IPS-15b (cell line): ENCODE data around the gene MFF.
A peak's percentile ranks its signal among the peaks of the same experiment; 100 is the strongest.

Source experiments
- H3K27me3 ChIP-seq: one replicate; pipeline ENCODE4 v1.6.1; 2013; ENCODE audit warnings: low read length; ENCODE audit not compliant: control insufficient read depth, insufficient read depth
- H3K36me3 ChIP-seq: one replicate; pipeline ENCODE4 v1.6.1; 2013; ENCODE audit warnings: low read length; ENCODE audit not compliant: control insufficient read depth, insufficient read depth
- H3K4me1 ChIP-seq: one replicate; pipeline ENCODE4 v1.6.1; 2013; ENCODE audit warnings: mild to moderate bottlenecking, low read length; ENCODE audit not compliant: control insufficient read depth, insufficient read depth
- H3K4me3 ChIP-seq: one replicate; pipeline ENCODE4 v1.5.1; 2013; ENCODE audit warnings: low read depth, low read length
- H3K9ac ChIP-seq: one replicate; pipeline ENCODE4 v1.6.1; 2013; ENCODE audit warnings: low read depth, mild to moderate bottlenecking, low read length
- H3K9me3 ChIP-seq: one replicate; pipeline ENCODE4 v1.6.1; 2013; ENCODE audit warnings: mild to moderate bottlenecking, low read length; ENCODE audit not compliant: control insufficient read depth, insufficient read depth

Gene MFF

DNA sequence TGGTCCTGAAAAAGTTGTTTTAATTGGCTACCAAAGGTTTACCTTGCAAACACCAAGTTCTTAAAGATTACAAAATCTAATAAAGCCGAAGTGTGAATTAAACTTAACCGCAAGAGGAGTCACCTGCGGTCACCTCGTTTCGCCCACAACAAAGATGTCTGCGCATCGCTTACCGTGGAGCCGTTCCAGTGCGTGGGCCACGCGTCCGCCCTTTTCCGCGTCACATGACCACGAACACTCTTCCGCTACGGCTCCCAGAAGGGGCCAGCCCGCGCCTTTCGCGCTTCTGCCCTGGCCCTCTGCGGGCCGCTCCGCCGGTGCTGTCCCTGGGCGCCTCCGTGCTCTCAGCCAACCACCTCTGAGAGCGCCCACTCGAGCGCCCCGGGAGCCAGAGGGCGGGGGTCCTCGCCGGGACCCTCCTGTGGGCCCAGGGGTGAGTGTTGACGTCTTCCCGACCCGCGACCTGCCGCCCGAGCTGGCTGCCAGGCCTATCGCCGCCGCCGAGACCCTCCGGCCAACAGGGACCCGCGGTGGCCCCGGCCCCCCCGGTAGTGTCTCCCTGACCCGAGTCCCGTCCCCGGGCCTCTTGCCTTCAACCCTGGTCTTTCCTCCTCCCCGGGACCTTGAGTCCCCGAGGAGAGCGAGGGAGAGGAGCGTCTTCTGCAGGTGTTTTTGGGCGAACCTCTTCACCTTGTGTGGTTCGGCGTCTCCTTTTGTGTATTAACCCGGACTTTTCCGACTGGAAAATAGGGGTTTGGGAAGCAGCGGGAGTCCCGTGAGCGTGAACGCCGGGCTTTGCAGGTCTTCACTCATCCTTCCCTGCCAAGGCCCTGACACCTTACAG, at the start of gene MFF:
Gene MFF (plus strand): TSS at position 257 of the 844 bp plus-strand sequence. CDS start 5,415 bp downstream, outside the sequence.
- H3K36me3 ChIP-seq, result no peaks in the 10 kb centered on the region
- H3K27me3 ChIP-seq, result no peaks in the 10 kb centered on the region
- peaks cover 20% of the 10 kb centered on the region for H3K4me1 ChIP-seq
- H3K9me3 ChIP-seq, result no peaks in the 10 kb centered on the region
- peak within 1 kb of the TSS; percentile 88 for H3K4me3 ChIP-seq
- peak within 1 kb of the TSS; percentile 50 for H3K9ac ChIP-seq

- no peaks in the 10 kb centered on the region for H3K36me3 ChIP-seq
- no peaks in the 10 kb centered on the region for H3K4me1 ChIP-seq
- no peak overlapping the region for H3K9ac ChIP-seq
- H3K9me3 ChIP-seq, result no peaks in the 10 kb centered on the region
- H3K4me3 ChIP-seq, result no peak overlapping the region
- H3K27me3 ChIP-seq, result no peaks in the 10 kb centered on the region
Measured at GRCh38 chr2:227280895-227281294, 44.2 kb upstream of the MFF start.

- no peaks in the 10 kb centered on the region for H3K36me3 ChIP-seq
- no peak overlapping the region for H3K4me3 ChIP-seq
- no peak overlapping the region for H3K9ac ChIP-seq
- H3K4me1 ChIP-seq, result no peaks in the 10 kb centered on the region
- H3K9me3 ChIP-seq, result no peaks in the 10 kb centered on the region
- H3K27me3 ChIP-seq, result no peaks in the 10 kb centered on the region
Measured at GRCh38 chr2:227285741-227286236, 39.3 kb upstream of the MFF start.

- no peaks in the 10 kb centered on the region for H3K36me3 ChIP-seq
- no peak overlapping the region for H3K9ac ChIP-seq
- H3K4me3 ChIP-seq, result no peak overlapping the region
- no peaks in the 10 kb centered on the region for H3K27me3 ChIP-seq
- H3K4me1 ChIP-seq, result no peaks in the 10 kb centered on the region
- no peaks in the 10 kb centered on the region for H3K9me3 ChIP-seq
Measured at GRCh38 chr2:227287771-227288170, 37.3 kb upstream of the MFF start.

DNA sequence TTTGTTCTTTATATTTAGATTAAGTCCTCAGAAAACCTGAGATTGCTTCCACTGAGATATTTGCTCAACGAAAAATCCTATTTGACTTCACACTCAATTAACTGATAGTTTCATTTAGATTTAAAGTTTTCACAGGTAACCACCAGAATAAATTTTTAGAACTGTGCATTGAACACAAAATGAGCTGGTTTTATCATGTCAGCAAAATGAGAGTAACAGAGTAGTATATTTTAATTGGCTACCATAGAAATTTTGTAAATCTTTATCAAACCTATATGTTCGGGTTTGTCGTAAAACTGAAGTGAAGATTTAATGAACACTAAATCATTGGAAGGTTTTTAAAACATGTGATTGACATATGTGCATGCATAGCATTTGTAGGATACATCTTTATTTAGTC, 32.7 kb upstream of the MFF start:
- H3K4me3 ChIP-seq, result no peak overlapping the region
- no peaks in the 10 kb centered on the region for H3K27me3 ChIP-seq
- no peaks in the 10 kb centered on the region for H3K36me3 ChIP-seq
- H3K4me1 ChIP-seq, result no peaks in the 10 kb centered on the region
- H3K9me3 ChIP-seq, result no peaks in the 10 kb centered on the region
- no peak overlapping the region for H3K9ac ChIP-seq

GRCh38 chr2:227293531-227293930, 31.5 kb upstream of the MFF start:
- Histone ChIP-seq H3K27me3 (no peaks in the 10 kb centered on the region), H3K4me1 (no peaks in the 10 kb centered on the region), H3K9ac (no peak overlapping the region), H3K36me3 (no peaks in the 10 kb centered on the region), H3K4me3 (no peak overlapping the region), H3K9me3 (no peaks in the 10 kb centered on the region)

DNA sequence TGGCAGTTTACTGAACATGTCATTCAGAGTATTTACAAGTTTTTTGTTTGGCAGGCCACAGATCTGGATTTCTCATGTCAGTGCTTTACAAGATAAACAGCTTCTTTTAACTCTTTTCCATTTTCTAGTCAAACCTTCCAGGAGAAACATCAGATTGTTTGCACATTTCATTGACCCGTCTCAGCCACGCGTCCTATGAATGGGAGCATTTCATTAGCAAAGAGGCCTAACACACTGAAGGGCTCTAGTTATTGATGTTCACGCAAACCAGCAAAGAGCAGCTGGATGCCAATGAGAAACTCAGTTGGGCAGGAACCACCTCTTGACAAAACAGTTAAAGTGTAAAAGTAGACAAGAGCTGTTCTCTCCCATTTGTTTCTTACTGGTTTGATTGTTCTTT, 29.2 kb upstream of the MFF start:
- H3K27me3 ChIP-seq, result no peaks in the 10 kb centered on the region
- no peaks in the 10 kb centered on the region for H3K9me3 ChIP-seq
- H3K4me1 ChIP-seq, result no peaks in the 10 kb centered on the region
- H3K9ac ChIP-seq, result no peak overlapping the region
- H3K36me3 ChIP-seq, result no peaks in the 10 kb centered on the region
- H3K4me3 ChIP-seq, result no peak overlapping the region

GRCh38 chr2:227296671-227297405, 28.2 kb upstream of the MFF start:
- Histone ChIP-seq H3K9ac (no peak overlapping the region), H3K27me3 (no peaks in the 10 kb centered on the region), H3K36me3 (no peaks in the 10 kb centered on the region), H3K9me3 (no peaks in the 10 kb centered on the region), H3K4me3 (no peak overlapping the region), H3K4me1 (no peaks in the 10 kb centered on the region)

DNA sequence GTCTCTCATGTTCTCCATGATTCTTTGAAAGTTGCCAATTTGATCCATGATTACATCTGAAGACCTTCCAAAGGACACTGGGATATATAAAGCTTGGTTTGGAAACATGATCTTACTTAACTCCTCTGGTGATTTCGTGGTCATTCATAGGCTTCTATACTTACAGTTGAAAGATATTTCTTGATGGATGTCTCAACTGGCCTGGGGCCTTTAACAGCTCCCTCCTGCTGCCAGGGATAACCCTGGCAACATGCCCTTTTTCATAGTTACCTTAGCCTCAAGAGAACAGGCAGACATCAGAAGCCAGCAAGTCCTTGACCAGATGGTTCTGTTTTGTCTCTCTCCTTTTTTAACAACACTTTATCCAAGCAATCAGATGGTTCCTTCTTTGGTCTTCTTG, 23.5 kb upstream of the MFF start:
- H3K9me3 ChIP-seq, result no peaks in the 10 kb centered on the region
- no peak overlapping the region for H3K4me3 ChIP-seq
- no peaks in the 10 kb centered on the region for H3K27me3 ChIP-seq

GRCh38 chr2:227308784-227309183, 16.3 kb upstream of the MFF start:
- Histone ChIP-seq H3K27me3 (no peaks in the 10 kb centered on the region), H3K4me3 (no peak overlapping the region), H3K9ac (no peak overlapping the region), H3K36me3 (no peaks in the 10 kb centered on the region), H3K9me3 (no peaks in the 10 kb centered on the region), H3K4me1 (no peaks in the 10 kb centered on the region)

More for the DNA sequence above, 23.5 kb upstream of the MFF start:
- H3K4me1 ChIP-seq, result no peaks in the 10 kb centered on the region
- no peaks in the 10 kb centered on the region for H3K36me3 ChIP-seq
- no peak overlapping the region for H3K9ac ChIP-seq

GRCh38 chr2:227310756-227311110, 14.3 kb upstream of the MFF start:
- no peak overlapping the region for H3K9ac ChIP-seq
- H3K4me1 ChIP-seq, result no peaks in the 10 kb centered on the region
- H3K9me3 ChIP-seq, result no peaks in the 10 kb centered on the region
- no peak overlapping the region for H3K4me3 ChIP-seq
- no peaks in the 10 kb centered on the region for H3K36me3 ChIP-seq
- H3K27me3 ChIP-seq, result no peaks in the 10 kb centered on the region
